GM21723 (cell line): ENCODE results near the gene CTCF.

Experiments
- ATAC-seq: cut with Tn5 transposase; IDR thresholded peaks from one replicate; pipeline ENCODE4 v1.9.1; 2021; ENCODE audit warnings: mild to moderate bottlenecking, moderate library complexity; ENCODE audit not compliant: unreplicated experiment

CTCF gene

GRCh38 chr16:67663151-67663876 lies 101.0 kb downstream of the CTCF start:
- no peak for ATAC-seq

DNA sequence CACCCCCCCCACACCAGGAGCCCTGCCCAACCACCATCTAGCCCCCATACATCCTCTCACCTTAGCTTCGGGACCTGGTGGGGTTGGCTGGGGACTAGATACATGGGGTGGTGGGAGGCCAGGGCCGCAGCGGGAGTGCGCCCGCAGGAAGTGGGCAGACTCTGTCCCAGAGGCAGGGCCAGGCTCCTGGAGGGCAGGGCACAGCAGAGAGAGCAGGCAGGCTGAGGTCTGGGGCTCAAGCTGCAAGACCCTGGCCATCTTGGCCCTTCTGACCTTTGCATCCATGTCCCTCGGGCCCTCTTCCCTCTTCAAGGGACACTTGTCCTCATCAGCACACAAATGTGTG lies 101.5 kb downstream of the CTCF start:
- no peak for ATAC-seq

DNA sequence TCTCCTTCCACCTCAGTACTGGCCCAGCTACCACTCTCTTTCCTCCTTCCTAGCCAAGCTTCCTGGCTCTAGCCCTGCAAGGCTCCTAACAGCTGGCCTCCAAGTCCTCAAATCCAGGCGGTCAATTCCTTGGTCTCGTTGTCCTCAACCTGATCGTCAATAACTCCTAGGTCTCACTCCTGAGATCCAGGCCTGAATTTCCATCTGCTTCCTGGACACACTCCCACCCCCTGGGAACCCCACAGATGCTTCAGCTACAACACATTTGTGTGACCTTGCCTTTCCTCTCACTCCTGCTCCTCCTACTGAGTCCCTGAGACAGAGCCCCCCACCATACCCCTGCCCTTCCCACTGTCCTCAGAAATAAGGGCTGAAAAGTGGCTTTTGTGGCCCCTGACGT lies 101.9 kb downstream of the CTCF start:
- ATAC-seq, result no peak

DNA sequence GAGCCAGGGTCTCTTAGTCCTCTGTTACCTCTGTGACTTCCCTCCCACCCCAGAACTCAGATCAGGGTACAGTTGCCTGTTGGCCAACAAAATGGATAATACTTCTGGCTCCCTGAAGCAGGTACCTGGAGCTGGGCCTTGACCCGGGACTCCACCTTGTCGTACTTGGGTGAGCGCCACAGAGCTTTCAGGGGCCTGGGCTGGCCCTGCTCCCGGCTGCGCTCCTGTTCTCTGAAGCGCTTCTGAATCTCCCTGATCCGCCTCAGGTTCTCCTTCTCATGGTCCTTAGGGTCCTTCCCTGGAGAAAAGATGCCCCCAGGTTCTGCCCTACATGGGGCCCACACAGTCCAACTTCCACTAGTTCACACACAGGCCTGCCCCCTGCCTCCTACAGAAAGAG lies 102.5 kb downstream of the CTCF start:
- no peak for ATAC-seq

GRCh38 chr16:67665598-67665997 lies 103.3 kb downstream of the CTCF start:
- ATAC-seq, result no peak

- ATAC-seq, result no peak
These were observed 103.8 kb downstream of the CTCF start for GRCh38 chr16:67666032-67666551.

DNA sequence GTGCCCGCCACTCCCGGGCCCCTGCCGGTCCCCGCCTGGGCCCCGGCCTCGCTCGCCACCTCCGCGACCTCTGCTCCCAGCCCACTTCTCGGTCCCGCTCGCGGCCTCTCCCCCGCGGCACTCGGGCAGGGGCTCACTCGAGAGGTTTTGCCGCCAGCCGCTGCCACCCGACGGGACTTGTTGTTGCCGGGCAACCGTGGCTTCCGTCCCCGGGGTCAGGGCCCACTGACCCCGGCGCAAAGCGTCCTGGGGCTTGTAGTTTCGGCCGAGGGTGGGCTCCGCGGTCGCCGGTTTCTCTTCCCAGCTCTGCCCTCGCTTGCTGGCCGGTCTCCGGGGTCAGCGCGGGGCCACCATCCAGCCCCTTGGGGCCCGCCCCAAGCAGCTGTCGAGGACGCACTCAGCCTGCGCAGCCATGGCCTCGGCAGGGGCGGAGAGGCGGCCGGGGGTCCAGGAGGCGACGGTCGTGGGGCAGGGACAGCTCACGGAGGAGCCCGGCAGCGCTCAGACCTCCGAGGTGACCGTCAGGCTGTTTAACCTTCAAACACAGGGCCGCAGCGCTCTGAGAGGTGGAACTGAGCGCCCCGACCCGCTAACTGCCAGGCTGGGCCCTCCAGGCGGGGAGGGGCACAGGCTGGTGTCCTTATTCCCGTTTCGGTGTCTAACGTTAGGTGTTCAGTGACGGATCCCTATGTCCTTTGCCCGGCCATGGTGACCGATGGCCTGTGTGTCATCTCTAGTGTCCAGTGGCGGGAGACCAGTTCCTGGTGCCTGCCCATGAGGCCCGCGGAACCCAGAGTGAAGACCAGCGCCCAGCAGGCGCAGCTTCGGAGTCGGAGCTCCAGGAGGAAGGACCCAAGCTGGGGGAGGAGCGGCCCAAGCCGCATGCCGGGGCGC lies 104.5 kb downstream of the CTCF start, which contains the start of the genes C16orf86 and ENKD1:
C16orf86 (plus strand) TSS at position 256 of the 894 bp plus-strand sequence; CDS start at position 413, 157 bp downstream.
ENKD1 (minus strand) TSS at position 192 of the 894 bp plus-strand sequence. CDS start 308 bp downstream, outside the sequence.
- ATAC-seq, result peak; percentile 67

DNA sequence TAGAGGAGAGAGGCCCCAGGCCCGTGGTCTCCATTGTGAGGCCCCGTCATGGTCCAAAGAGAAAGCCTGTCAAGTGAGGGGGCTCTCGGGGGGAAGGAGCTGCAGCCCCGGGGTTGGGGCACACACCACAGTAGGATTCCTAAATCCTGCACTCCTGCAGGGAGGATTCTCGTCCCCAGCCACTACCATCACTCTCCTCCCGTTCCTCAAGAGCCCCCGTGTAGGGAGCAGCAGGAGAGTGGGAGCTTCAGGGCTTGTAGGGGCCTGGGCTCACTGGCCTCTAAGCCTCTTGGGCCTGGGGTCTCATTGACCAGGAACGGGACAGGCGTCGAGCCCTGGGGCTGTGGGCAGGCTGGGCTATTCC lies 105.1 kb downstream of the CTCF start:
- ATAC-seq, result no peak

DNA sequence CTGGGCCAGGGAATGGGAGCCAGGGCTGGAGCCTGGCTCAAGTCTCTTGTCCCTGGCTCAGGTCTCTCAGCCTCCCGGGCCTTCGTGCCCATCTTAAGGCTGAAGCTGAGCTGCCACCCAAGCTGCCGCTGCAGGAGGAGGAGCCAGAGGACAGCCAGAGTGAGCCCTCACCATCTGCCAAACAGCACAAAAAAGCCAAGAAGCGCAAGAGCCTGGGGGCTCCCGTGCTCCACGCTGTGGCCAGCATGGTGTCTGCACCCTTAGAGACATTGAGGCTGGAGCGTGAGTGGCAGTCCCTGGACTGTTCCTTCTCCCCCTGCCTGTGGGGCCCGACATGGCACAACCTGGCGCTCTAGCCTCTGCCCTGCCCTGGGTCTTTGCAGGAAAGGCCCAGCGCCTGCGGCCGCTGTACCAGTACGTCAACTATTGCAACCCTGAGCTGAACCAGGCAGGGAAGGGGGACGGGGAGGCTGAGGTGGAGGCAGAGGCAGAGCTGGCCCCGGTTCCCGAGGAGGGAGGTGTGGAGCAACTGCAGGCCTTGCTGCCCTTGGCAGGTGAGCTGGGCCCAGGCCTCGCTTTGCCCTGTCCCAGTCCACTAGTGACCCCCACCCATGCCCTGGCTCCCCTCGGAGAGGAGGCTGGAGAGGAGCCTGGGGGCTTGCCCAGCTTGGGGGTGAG lies 105.6 kb downstream of the CTCF start:
- peak; percentile 72 for ATAC-seq

DNA sequence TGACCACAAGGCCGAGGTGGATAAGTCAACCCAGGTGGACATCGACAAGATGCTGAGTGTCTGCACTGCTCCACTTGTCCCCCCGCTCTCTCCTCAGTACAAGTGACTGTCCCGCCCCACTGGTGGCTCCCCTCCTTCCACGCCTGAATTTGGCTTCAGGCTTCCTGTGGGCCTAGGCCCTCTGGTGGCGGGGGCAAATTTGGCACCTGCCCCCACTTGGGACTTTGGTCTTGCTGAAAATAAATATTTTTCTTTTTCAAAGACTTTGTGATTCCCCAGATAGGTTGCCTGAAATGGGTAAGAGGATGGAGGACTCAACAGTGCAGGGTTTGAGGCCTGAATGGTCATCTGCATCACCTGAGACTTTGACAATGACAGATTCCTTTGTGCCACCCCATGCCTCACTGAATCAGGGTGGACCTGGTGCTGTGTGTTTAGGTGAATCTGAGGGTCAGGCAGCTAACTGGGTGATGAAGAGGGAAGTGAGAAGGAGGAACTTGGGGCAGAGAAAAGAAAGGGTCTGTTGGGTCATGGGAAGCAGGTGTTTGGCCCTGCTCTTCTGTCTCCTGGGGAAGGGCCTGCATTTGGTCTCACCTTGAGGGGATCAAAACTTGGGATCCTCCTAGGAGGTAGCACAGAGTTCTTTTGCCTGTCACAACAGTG lies 106.3 kb downstream of the CTCF start:
- ATAC-seq, result no peak

DNA sequence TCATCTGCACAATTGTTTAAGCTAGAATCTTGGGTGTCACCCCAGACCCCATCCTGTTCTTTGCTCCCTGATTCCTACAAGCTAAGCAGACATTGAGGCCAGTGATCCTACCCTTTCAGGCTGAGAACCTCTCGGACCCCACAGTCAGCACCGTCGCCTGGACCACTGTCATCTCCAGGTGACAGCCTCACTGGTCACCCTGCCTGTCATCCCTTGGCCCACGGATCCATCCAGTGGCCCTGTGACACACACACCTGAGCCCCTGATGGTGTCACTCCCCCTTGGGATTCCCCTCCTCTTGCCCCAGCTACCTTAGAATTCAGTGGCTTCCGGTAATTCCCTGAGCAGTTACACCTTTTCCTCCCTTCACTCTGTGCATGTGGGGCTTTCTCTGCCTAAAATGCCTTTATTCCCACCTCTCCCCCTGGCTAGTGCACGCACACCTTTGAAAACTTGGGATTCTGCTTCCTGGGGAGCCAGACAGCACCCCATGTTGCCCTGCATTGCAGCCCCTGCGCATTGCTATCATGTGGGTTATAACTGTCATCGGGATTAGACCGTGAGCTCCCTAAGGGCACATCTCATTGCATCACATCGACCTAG lies 107.3 kb downstream of the CTCF start:
- ATAC-seq, result no peak

GRCh38 chr16:67672306-67672705 lies 110.0 kb downstream of the CTCF start:
- ATAC-seq, result no peak

DNA sequence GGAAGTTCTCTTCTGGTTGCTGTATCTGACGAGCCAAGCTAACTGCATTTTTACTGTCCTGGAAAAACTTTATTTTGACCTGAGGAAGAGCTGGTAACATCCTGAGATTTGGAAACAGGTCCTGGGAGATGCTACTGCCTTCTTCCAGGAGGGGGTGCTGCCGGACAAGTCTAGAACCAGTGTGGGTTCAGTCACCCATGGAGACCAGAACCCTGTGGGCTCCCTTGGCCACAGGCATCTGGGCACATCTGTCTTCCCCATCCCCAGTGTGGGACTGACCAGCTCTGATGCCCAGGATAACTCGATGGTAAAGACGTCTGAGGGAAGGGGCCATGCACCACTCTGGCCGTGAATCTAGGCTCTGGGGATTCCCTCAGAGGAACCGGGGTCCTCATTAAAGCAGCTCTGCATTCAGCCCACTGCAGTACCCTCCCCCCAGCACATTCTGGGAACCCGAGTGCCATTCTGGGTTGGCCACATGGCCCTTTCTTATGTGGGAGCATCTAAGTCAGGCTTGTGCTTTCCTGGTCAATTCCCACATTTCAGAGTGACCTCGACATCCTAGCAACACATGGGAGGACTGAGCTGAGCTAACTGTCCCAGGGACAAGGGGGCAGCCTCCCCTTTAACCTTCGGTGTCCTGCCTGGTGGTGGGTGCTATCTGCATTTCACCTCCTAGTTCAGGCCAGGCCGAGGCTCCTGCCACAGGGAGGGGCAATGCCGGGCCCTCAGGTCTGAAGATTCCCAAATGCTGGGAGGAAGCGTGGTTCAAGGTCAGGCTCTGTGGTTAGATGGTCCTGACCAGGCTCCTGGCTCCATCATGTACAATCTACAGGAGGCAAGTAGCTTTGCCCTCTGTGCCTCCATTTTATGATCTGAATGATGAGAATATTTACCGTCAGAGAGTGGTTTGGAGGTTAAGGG lies 110.7 kb downstream of the CTCF start:
- ATAC-seq, result no peak

DNA sequence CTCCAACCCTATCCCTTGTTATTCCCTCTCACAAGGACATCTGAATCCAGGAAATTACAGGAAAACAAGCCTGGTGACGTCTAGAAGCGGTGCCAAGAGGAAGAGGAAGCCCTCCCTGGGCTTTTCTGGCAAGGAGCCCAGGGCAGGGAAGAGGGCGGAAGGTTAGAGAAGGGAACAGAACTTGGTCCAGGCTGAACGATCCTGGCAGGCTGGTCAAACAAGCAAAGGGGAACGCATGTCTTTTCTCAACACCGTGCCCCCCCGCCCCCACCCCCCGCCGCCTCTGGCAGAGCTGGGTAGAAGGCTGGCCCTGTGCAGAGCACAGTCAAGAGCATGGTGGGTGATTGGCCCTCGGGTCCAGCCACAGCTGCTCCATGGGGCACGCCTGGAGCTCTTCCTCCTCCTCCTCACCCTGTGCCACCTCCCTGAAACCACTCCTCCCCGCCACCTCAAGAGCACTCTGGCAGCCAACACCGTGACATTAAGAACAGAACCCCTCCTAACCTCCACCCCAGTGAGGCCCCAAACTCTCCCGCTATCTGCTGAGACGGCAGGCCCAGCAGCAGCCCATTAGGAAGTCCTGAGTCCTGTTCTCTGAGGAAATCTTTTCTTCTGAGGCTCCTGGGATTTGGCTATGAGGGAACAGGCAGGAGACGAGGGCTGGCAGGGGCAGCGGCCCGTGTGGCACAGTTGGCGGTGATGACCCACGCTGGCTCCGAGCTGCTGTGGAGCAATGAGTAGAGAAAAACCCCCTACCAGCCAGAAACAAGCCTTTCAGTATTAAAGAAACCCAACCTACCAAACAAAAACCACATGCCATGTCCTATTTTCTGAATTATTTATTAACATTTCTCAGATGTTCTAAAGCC lies 111.6 kb downstream of the CTCF start:
- ATAC-seq, result no peak

GRCh38 chr16:67674851-67675578 lies 112.7 kb downstream of the CTCF start:
- no peak for ATAC-seq

GRCh38 chr16:67675579-67675935 lies 113.2 kb downstream of the CTCF start:
- no peak for ATAC-seq

GRCh38 chr16:67675999-67676398 lies 113.7 kb downstream of the CTCF start:
- ATAC-seq, result no peak

GRCh38 chr16:67676516-67676915 lies 114.2 kb downstream of the CTCF start:
- ATAC-seq, result no peak
